KMS-11 (cell line): ENCODE results near the gene OR11A1.

ENCODE experiments used
- H2AFZ ChIP-seq: fragments of 200-600 bp; sonication (generic); 2 replicates; pipeline ENCODE4 v1.6.1; 2016; ENCODE audit warnings: antibody characterized with exemption, mixed run types, low read depth
- H3K27ac ChIP-seq: fragments of 200-600 bp; sonication (generic); 2 replicates; pipeline ENCODE4 v1.6.1; 2016; ENCODE audit warnings: mild to moderate bottlenecking, mixed run types
- H3K27me3 ChIP-seq: fragments of 200-600 bp; sonication (generic); 2 replicates; pipeline ENCODE4 v1.6.1; 2017; ENCODE audit warnings: mild to moderate bottlenecking, low read depth, mixed run types, moderate library complexity; ENCODE audit not compliant: insufficient read depth
- H3K36me3 ChIP-seq: fragments of 200-600 bp; sonication (generic); 2 replicates; pipeline ENCODE4 v1.6.1; 2017; ENCODE audit warnings: mild to moderate bottlenecking, mixed run types; ENCODE audit not compliant: insufficient read depth
- H3K4me1 ChIP-seq: fragments of 200-600 bp; sonication (generic); 2 replicates; pipeline ENCODE4 v1.6.1; 2016; ENCODE audit warnings: mild to moderate bottlenecking, low read depth, mixed run types; ENCODE audit not compliant: poor library complexity, severe bottlenecking
- H3K4me2 ChIP-seq: fragments of 200-600 bp; sonication (generic); 2 replicates; pipeline ENCODE4 v1.7.0; 2016; ENCODE audit warnings: mild to moderate bottlenecking, mixed run types
- H3K4me3 ChIP-seq: fragments of 200-600 bp; sonication (generic); IDR thresholded peaks from 2 replicates; pipeline ENCODE4 v1.6.1; 2017; ENCODE audit warnings: low read depth, low read length, mixed read lengths; ENCODE audit not compliant: insufficient read depth
- H3K79me2 ChIP-seq: fragments of 200-600 bp; sonication (generic); 2 replicates; pipeline ENCODE4 v1.6.1; 2016; ENCODE audit warnings: low read depth, mixed run types; ENCODE audit not compliant: insufficient read depth
- H3K9ac ChIP-seq: fragments of 200-600 bp; sonication (generic); 2 replicates; pipeline ENCODE4 v1.6.1; 2016; ENCODE audit warnings: mild to moderate bottlenecking, mixed run types
- H4K20me1 ChIP-seq: fragments of 200-600 bp; sonication (generic); 2 replicates; pipeline ENCODE4 v1.6.1; 2016; ENCODE audit warnings: mild to moderate bottlenecking, mixed run types; ENCODE audit not compliant: insufficient read depth
- TF ChIP-seq, protein P1 (sequence below): fragments of 200-600 bp; sonication (generic); conservative IDR thresholded peaks from 2 replicates; pipeline ENCODE4 v1.6.1; 2017; ENCODE audit warnings: low read depth, mild to moderate bottlenecking, antibody characterized with exemption, low read length, moderate library complexity, mixed read lengths

OR11A1 gene

DNA sequence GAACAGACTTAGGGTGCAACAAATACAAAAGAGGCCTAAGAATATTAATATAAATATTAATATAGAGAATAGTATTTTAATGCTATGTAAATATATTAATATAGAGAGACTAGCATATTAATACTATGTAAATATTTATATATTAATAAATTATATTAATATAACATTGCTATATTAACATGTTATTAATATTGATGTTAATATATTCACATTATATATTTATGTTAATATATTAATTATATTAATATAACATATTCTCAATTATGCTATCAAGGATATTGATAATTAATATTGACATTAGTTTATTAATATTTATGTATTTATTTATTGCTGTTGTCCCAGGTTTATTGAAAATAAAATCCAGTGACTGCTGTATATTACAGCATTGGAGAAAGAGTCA is 32.0 kb upstream of the OR11A1 start:
- Histone ChIP-seq H4K20me1 (no peaks in the 10 kb centered on the region), H3K4me1 (no peaks in the 10 kb centered on the region), H2AFZ (no peak overlapping the region), H3K9ac (no peak overlapping the region), H3K27me3 (no peaks in the 10 kb centered on the region), H3K36me3 (no peaks in the 10 kb centered on the region), H3K27ac (no peak overlapping the region), H3K4me2 (no peak overlapping the region), H3K79me2 (no peaks in the 10 kb centered on the region), H3K4me3 (no peak overlapping the region)
- TF ChIP-seq, protein P1, sequence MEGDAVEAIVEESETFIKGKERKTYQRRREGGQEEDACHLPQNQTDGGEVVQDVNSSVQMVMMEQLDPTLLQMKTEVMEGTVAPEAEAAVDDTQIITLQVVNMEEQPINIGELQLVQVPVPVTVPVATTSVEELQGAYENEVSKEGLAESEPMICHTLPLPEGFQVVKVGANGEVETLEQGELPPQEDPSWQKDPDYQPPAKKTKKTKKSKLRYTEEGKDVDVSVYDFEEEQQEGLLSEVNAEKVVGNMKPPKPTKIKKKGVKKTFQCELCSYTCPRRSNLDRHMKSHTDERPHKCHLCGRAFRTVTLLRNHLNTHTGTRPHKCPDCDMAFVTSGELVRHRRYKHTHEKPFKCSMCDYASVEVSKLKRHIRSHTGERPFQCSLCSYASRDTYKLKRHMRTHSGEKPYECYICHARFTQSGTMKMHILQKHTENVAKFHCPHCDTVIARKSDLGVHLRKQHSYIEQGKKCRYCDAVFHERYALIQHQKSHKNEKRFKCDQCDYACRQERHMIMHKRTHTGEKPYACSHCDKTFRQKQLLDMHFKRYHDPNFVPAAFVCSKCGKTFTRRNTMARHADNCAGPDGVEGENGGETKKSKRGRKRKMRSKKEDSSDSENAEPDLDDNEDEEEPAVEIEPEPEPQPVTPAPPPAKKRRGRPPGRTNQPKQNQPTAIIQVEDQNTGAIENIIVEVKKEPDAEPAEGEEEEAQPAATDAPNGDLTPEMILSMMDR: no peak

DNA sequence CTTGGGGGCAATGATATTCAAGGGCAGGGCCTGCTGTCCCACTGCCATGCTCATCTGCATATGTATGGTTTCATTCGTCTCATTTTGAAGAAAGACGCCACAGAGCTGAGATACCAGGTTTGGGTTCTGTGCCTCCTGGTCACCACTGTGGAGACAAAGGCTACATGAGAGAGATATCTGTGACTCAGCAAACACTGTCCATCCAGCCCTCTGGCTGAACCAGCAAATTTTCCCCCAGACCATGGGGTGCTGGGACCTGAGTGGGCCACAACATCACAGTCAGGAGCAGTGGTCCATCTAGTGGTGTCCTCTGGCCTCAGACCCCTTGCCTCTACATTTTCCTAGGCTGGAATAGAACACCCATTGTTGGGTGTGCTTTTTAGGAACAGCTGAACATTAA is 30.8 kb upstream of the OR11A1 start, which contains the start of gene MAS1L:
TSS of gene MAS1L (minus strand) at position 297 of the 400 bp plus-strand sequence. CDS start at position 243, 54 bp downstream.
- TF ChIP-seq, protein P1: no peak
- H2AFZ ChIP-seq: no peak within 1 kb of the TSS
- no peak within 1 kb of the TSS for H3K4me2 ChIP-seq
- H3K4me3 ChIP-seq: no peak within 1 kb of the TSS
- no peak within 1 kb of the TSS for H3K9ac ChIP-seq
- H4K20me1 ChIP-seq: no peaks in the 10 kb centered on the region
- H3K4me1 ChIP-seq: no peaks in the 10 kb centered on the region
- H3K36me3 ChIP-seq: no peaks in the 10 kb centered on the region
- H3K79me2 ChIP-seq: no peaks in the 10 kb centered on the region
- no peaks in the 10 kb centered on the region for H3K27me3 ChIP-seq
- no peak within 1 kb of the TSS for H3K27ac ChIP-seq

DNA sequence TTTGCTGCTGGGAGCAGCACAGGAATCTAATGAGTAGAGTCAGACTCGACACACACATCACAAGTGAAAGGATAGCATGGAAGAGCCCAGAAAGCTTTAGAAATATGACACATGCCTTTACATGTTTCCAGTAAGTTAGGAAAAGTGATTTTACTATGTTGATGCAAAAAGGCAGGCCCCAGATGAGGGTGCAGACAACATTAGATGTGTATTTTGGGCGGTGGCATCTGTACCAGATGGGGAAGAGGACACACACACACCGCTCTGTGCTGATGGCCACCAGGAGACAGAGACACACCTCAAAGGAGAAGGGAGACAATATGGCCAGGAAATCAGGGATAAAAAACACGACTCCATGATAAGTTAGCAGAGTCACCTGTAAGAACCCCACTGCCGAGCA is 30.3 kb upstream of the OR11A1 start:
- H3K27ac ChIP-seq: no peak overlapping the region
- H3K79me2 ChIP-seq: no peaks in the 10 kb centered on the region
- H3K9ac ChIP-seq: no peak overlapping the region
- H3K27me3 ChIP-seq: no peaks in the 10 kb centered on the region
- H3K36me3 ChIP-seq: no peaks in the 10 kb centered on the region
- H3K4me2 ChIP-seq: no peak overlapping the region
- H4K20me1 ChIP-seq: no peaks in the 10 kb centered on the region
- H2AFZ ChIP-seq: no peak overlapping the region
- no peak overlapping the region for H3K4me3 ChIP-seq
- H3K4me1 ChIP-seq: no peaks in the 10 kb centered on the region
- TF ChIP-seq, protein P1: no peak

DNA sequence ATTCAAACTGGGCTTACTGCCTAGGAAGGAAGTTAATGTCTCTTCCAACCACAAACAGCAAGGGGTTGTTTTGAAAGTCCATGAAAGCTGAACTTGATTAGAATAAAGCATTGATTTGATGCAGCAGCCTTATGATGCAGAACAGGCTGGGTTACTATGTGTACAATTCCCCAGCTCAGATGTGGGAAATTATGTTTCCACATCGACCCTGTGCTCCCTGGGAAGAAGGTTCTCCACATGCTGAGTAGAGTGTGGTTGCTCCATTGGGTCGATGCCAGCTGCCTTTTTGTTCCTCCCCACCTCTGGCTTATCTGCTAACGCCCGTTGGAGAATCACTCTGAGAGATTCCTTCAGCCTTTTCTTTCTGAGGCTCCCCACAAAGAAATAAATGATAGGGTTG is 29.7 kb upstream of the OR11A1 start:
- Histone ChIP-seq H2AFZ (no peak overlapping the region), H3K4me1 (no peaks in the 10 kb centered on the region), H3K9ac (no peak overlapping the region), H3K36me3 (no peaks in the 10 kb centered on the region), H4K20me1 (no peaks in the 10 kb centered on the region), H3K79me2 (no peaks in the 10 kb centered on the region), H3K4me2 (no peak overlapping the region), H3K27ac (no peak overlapping the region), H3K27me3 (no peaks in the 10 kb centered on the region), H3K4me3 (no peak overlapping the region)
- TF ChIP-seq, protein P1: no peak

DNA sequence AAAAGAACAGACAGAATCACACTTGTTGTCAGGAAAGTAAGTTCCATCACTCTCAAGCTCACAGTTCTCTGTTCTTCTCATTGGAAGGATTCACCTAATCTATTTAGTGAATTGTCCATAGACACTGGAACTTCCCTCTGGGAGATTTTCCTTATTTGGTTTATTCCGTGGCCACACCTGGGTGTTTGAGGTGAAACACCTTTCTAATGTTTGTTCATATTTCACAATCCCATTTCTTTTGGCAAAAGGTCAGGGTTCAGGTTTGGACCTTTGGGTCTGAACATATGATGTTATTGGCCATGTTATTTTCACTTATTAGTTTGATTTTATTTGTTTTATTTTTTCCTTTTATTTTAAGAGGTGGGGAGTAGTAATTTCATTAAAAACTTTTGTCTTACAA is 26.9 kb upstream of the OR11A1 start:
- Histone ChIP-seq H3K9ac (no peak overlapping the region), H3K27ac (no peak overlapping the region), H3K4me3 (no peak overlapping the region), H3K27me3 (no peaks in the 10 kb centered on the region), H3K79me2 (no peaks in the 10 kb centered on the region), H4K20me1 (no peaks in the 10 kb centered on the region), H3K4me1 (no peaks in the 10 kb centered on the region), H2AFZ (no peak overlapping the region), H3K4me2 (no peak overlapping the region), H3K36me3 (no peaks in the 10 kb centered on the region)
- TF ChIP-seq, protein P1: no peak
